ENCODE results near the gene SPACA1.

GRCh38 chr6:88059191-88059590 is 11.6 kb downstream of the SPACA1 start:
- TF ChIP-seq CTCF (tag by site-specific recombination; IDR thresholded peaks at IDR 0.05) (no peak), ZNF362 (tag by site-specific recombination; IDR thresholded peaks at IDR 0.05) (no peak), ZNF561 (tag by site-specific recombination; IDR thresholded peaks at IDR 0.05; ENCODE audit: borderline replicate concordance) (no peak), KLF16 (tag by site-specific recombination; IDR thresholded peaks at IDR 0.05) (no peak)
- TF ChIP-seq, protein P1, sequence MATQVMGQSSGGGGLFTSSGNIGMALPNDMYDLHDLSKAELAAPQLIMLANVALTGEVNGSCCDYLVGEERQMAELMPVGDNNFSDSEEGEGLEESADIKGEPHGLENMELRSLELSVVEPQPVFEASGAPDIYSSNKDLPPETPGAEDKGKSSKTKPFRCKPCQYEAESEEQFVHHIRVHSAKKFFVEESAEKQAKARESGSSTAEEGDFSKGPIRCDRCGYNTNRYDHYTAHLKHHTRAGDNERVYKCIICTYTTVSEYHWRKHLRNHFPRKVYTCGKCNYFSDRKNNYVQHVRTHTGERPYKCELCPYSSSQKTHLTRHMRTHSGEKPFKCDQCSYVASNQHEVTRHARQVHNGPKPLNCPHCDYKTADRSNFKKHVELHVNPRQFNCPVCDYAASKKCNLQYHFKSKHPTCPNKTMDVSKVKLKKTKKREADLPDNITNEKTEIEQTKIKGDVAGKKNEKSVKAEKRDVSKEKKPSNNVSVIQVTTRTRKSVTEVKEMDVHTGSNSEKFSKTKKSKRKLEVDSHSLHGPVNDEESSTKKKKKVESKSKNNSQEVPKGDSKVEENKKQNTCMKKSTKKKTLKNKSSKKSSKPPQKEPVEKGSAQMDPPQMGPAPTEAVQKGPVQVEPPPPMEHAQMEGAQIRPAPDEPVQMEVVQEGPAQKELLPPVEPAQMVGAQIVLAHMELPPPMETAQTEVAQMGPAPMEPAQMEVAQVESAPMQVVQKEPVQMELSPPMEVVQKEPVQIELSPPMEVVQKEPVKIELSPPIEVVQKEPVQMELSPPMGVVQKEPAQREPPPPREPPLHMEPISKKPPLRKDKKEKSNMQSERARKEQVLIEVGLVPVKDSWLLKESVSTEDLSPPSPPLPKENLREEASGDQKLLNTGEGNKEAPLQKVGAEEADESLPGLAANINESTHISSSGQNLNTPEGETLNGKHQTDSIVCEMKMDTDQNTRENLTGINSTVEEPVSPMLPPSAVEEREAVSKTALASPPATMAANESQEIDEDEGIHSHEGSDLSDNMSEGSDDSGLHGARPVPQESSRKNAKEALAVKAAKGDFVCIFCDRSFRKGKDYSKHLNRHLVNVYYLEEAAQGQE (tag by site-specific recombination; IDR thresholded peaks at IDR 0.05): no peak

All from HEK293 (cell line).